GM10847 (cell line): Measurements from ENCODE around the gene ADARB2.

ENCODE experiments used
- POLR2A ChIP-seq: IDR thresholded peaks from 2 replicates; pipeline ENCODE4 v1.6.1; 2011; ENCODE audit not compliant: insufficient read length; ENCODE audit errors: extremely low read depth

Gene ADARB2

DNA sequence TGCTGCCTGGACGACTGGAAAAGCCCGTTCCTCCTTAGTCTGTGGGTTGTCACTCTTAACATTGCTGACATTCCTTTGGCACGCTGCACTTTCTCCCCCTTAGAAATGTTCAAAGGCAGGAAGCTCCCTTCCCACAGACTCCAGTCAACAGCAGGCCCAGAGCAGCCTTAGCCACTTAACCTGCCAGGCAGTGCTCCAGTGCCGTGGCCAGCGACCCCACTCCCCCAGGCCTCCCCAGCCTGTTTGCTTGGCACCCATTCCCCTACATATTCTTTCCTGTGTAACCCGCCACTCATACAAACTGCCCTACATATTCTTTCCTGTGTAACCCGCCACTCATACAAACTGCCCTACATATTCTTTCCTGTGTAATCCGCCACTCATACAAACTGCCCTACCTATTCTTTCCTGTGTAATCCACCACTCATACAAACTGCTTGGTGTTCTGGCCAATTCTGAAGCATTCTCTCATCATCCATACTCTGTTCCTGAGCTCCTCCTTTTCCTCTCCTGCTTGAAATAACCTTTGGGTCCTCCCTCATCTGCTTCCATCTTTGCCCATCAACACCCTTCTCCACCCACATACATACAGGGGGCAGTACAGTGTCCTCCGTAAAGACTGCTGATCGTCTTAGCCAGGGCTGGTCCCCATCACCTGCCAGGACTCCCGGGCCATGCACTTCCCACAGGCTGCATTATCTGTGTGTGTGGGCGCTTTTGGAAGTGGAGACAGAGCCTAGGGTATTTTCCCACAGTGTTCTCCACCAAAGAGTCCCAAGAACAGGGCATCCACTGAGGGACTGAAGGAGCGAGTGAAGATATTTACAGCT lies 57.3 kb downstream of the ADARB2 start:
- no peak for TF ChIP-seq POLR2A

DNA sequence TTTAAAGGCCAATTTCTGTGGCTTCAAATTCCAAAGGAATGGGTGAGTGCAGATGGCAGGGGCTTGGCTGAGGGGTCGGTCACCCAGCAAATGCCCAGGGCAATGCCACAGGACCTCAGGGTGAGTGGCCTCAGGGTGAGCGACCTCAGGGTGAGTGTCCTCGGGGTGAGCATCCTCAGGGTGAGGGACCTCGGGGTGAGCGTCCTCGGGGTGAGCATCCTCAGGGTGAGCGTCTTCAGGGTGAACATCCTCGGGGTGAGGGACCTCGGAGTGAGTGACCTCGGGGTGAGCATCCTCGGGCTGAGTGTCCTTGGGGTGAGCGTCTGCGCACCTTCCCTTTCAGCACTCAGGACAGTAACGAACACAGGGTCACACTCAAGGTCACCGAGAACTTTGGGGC lies 59.2 kb downstream of the ADARB2 start:
- TF ChIP-seq POLR2A: no peak

- TF ChIP-seq POLR2A: no peak
Observed at GRCh38 chr10:1677307-1677939, 59.9 kb downstream of the ADARB2 start.

DNA sequence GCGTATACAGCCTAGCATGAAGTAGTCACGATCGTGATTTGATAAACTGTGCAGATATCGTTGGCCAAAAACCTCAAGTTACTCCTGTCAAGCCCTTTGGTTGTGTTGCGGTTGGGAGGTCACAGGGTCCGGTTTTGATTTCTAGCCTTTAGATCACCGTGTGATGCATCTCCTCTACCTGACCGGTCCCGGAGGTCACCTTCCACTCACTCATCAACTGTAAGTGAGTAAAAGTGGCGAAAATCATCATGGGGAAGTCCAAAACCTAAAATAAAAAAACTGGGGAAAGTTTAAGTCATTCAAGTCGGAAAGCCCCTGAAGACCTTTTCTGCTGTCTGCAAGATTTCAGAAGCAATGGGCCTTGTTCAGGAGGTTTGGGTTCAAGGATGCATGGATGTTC lies 62.8 kb downstream of the ADARB2 start:
- TF ChIP-seq POLR2A: no peak

DNA sequence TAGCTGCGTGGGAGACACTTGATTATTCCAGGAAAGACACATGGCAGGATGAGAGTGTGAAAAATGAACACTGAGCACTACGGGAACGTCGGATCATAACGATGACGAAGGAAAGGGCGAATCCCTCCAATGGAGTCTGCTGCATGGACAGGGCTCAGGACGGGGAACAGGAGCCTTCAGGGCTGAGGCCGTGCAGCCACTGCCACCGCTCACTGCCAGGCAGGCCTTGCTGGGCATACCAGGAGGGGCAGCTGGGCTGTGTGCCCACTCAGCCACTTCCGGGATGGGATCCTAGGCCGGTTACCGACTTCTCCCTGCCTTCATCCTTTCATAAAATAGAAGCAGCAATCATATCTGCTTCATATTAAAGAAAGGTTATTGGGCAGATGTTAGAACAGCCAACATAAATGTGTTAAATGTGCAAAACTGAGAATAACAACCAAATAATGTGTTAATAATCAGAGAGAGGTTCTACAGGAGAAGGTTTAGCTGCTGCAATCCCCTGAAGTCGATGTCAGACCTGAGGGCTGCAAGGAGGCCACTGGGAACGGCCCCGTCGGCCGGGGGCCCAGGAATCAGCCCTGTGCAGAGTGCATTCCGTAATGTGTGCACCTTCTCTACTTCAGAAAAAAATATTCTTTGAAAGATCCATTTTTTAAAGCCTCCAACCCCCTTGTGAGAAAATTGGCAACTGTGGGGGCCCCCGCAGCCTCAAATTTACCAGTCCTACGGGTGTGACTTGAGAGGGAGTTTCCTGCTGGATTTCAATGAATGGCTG lies 63.6 kb downstream of the ADARB2 start:
- TF ChIP-seq POLR2A: no peak

- TF ChIP-seq POLR2A: no peak
Observed at GRCh38 chr10:1672001-1672781, 65.1 kb downstream of the ADARB2 start.

DNA sequence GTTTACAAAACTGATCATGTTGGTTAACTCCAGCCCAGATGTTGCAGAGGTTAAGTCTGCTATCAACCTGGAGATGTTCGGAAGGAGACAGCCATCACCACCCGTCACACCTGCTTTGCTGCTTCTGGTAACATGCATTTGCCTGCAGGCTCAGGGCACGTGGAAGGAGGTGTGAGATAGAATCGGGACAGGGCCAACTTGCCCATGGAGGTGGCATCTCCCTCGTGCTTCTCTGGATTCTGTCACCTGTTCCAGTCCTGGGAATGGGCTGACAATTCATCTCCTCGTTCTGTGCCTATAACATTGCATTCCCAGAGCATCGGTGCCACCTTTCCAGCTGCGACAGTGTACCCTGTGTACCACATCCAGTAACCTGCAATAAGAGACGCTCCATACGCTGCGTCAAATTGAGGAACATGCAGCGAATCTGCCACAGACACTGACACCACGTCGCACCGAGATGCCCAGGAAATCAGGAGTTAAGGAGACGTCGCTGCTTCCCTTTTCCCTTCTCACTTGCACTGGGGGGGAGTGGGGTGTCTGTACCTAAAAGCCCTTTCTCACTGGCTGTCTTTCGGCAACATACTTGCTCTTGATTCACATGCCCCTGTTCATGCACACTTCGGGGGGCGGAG lies 65.8 kb downstream of the ADARB2 start:
- no peak for TF ChIP-seq POLR2A

- no peak for TF ChIP-seq POLR2A
Observed at GRCh38 chr10:1670541-1671365, 66.6 kb downstream of the ADARB2 start.

DNA sequence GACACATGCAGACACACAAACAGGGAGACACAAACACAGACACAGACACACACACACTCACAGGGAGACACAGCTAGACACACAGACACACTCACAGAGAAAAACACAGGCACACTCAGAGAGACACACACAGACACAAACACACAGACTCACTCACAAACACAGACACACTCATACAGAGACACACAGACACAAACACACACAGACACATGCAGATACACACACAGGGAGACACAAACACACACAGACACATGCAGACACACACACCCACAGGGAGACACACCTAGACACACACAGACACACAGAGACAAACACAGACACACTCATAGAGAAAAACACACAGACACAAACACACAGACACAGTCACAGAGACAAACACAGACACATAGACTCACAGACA lies 67.9 kb downstream of the ADARB2 start:
- TF ChIP-seq POLR2A: no peak

DNA sequence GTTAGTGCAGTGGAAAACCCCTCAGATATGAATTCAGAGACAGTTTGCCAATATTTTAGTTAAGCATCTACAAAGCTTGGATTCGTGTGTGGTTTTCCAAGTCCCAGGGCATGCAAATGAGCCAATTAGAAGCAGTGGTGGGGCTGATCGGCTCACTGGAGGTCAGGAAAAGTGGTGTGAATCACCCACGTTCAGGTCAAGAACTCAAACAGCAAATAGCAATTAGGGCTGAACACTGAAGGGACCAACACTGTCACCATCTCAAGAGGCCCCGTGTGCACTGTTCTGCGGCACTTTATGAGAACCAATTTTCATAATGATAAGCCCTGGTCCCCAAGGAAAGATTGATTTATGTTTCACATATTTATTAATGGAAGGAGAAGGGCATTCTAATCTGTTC lies 68.9 kb downstream of the ADARB2 start:
- TF ChIP-seq POLR2A: no peak

DNA sequence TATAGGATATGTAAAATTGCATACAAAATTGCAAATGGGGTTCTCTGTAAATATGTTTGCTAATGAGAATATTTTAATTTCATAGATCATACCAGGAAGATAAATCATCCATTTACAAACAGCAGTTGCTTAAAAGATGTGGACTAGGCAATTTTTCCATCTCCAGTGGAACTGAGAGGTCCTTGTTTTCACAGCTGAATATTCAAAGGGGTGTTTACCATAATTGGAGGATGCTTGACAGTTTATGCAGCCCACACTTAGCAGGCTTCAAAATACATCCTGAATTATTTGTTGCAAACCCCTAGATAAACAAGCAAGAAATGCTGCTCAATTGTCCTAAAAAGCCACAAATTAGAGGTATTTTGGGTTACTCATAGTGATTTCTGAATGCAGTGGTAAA lies 69.9 kb downstream of the ADARB2 start:
- no peak for TF ChIP-seq POLR2A

DNA sequence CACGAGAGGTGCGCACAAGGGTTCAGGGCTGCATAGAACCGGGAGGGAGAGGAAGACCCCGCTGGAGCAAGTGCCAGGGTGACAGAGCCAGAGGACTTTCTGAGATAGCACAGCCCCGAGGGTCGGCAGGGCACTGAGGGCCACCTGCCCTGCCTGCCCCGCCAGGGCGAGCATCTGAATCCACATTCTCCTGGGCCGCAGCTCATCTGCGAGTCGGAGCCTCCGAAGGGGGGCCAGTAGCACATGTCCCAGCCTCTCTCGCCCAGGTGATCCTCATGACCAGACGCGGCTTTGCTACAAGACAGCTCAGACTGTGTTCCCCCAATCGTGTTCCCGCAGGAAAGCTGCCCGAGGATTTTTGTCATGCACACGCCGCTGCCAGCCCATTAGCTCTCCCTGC lies 71.2 kb downstream of the ADARB2 start:
- no peak for TF ChIP-seq POLR2A

DNA sequence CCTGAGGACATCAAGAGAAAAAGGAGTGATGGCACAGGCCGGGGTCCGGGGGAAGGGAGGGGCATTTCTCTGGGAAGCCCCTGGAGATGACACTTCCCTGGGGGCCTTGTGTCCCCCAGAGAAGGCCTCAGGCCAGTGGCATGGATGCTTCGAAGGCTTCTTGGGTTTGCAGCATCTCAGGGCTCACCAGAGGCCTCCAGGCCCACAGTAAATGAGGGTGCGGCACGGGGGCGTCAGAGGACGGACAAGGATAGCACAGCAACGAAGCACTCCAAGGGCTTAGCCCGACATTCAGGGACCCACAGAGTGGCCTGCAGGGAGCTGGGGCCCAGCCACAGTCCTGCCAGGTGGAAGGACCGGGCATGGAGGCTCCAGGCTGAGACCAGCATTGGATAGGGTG lies 71.6 kb downstream of the ADARB2 start:
- no peak for TF ChIP-seq POLR2A
